ENCODE results near the gene ATP4A.
A peak's percentile ranks its signal among the peaks of the same experiment; 100 is the strongest.
"Not testable (repeated sequence)": the region's sequence is repeated elsewhere in the genome, so short reads cannot be mapped to it uniquely, and the experiment has no call there.

The ATP4A gene
- total RNA-seq = 0 reads per million in 4 donors

DNA sequence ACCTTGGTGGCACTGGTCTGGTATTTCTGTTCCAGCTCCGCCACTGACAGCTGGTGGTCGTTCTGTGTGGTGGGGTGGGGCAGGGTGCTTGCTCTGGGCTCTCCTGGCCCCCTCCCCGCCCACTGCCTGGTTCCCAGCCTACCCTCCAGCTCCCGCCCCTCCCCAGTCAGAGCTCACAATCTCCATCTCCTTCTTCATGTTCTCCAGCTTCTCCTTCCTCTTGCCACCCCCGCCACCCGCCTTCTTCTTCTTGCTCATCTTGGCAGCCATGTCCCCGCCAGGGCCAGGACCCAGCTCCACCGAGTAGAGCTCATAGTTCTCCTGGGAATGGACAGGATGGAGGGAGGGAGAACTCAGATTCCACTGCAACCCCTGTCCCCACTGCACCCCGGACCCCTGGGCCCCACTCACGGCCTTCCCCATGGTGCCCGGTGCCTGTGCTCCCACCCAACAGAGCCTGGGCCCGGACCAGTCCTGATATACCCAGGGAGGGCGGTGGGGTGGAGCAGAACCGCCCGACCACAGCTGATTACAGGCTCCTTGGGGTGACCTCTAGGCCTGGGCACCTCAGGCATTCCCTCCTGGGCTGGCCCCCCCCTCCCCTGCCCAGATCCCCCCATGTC is at the start of gene ATP4A:
Gene ATP4A, minus strand, starts transcription at position 452 of the 623 bp plus-strand sequence. Its CDS starts 29 bp downstream, at position 423.
- DNase-seq = no peak

DNA sequence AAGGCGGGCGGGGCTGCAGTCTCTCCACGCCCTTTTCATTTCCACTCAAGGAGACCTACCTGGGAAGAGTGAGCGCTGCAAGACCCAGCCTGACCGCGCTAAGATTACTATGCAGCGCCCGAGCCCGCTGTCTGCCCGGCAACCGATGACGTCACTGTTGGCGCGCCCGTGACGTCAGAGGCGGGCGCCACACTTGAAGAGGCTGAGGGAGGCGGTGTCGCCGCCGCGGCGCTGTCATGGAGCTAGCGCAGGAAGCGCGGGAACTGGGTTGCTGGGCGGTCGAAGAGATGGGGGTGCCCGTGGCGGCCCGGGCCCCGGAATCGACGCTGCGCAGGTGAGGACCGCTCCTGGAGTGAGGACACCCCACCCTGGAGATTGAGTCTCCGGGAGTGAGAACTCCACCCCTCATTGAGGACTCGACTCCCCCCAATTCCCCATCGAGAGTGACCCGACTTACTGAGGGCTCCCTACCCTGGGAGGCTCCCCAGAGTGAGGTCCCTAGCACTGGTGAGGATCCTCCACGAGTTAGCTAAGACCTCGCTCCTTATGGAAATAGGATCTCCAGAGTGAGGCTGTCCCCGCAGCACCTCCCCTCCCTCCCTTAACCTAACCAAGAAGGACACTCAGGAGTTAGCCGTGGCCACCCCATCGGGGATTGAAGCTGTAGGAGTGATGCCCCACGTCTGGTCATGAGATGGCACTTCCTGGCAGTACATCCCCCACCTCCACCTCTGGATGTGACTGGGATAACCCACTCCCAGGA is 49.3 kb upstream of the ATP4A start, which contains the start of gene HAUS5:
Gene HAUS5, plus strand, starts transcription at position 177 of the 763 bp plus-strand sequence. Its CDS starts 60 bp downstream, at position 237.
- peak; percentile 87 to 97 (median 91) for DNase-seq

DNA sequence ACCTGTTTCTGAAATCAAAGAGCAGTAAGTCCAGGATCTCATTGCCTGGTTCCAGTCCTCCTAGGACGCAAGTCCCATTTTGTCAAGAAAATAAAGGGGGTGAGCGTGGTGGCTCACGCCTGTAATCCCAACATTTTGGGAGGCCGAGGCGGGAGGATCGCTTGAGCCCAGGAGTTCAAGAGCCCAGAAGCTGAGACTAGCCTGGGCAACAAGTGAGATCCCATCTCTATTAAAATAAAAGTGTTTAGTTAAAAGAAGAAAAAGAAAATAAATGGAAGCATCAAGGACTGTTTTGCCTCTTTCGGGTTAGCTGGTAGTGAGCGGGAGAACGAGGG is 48.7 kb upstream of the ATP4A start:
- DNase-seq = no peak

DNA sequence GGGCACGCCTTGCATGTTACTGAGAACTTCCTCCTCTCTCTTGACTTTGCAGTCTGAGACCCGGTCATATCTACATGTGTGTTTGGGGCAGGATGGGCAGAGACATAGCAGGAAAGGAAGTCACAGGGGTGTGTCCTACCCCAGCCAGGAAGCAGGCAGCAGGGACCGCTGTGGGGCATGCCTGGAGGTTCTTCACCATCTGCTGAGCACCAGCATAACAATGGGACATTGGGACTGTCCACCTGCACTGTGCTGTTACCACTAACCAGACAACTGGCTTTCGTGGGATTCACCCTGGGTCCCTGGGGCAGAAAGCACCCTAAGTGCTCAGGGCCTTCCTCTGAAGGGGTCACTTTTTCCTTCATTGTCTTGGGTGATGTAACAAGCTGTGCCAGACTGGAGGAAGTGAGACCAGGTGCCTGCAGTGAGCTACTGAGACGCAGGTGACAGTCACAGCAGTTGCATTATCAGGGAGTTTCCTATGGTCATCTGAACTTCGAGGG is 46.4 kb upstream of the ATP4A start:
- peak in 1 of 5 donors; percentile 87 for DNase-seq

DNA sequence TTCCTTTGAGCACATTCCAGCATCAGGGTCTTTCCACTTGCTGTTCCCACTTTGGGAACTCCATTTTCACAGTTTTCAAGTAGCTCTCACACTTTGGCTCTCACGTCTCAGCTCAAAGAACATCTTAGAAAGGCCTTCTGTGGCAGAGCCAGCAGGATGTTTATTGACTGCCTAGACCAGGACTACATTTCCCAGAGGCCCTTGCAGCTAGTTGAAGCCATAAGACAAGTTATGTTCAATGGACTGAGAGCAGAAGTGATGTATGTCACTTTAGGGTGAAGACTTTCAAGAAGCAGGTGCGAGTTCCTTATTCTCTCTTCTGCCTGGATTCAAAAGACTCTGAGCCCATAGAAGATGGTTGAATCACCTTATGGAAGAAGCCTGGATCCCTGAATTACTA is 44.8 kb upstream of the ATP4A start:
- DNase-seq = peak in 1 of 5 donors; percentile 23

DNA sequence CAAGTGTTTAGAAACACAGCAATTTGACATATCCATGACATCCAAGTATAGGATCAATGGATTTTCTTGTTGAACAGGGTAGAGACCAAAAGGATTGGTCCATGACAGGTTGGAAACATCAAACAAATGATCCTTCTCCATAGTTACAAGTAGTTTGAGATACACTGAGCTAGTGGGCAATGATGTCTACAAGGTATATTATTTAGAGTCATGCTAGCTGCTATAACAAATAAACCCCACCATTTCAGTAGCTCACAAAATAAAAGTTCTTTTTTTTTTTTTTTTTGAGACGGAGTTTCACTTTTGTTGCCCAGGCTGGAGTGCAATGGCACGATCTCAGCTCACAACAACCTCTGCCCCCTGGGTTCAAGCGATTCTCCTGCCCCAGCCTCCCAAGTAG is 44.2 kb upstream of the ATP4A start:
- DNase-seq = no peak

DNA sequence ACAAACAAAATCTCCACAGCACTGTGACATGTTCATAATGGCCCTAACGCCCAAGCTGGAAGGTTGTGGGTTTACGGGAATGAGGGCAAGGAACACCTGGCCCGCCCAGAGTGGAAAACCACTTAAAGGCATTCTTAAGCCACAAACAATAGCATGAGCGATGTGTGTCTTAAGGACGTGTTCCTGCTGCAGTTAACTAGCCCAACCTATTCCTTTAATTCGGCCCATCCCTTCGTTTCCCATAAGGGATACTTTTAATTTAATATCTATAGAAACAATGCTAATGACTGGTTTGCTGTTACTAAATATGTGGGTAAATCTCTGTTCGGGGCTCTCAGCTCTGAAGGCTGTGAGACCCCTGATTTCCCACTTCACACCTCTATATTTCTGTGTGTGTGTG is 43.7 kb upstream of the ATP4A start:
- not testable (repeated sequence) for DNase-seq

DNA sequence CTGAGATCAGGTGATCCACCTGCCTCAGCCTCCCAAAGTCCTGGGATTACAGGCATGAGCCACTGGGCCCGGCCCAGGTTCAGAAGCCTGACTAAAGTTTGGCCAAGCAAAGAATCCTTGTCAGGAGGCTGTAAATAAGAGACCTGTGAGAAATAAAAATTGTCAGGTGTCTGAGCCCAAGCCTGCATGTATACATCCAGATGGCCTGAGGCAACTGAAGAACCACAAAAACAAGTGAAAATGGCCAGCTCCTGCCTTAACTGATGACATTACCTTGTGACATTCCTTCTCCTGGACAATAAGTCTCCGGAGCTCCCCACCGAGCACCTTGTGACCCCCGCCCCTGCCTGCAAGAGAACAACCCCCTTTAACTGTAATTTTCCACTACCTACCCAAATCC is 41.0 kb upstream of the ATP4A start:
- DNase-seq = not testable (repeated sequence)

DNA sequence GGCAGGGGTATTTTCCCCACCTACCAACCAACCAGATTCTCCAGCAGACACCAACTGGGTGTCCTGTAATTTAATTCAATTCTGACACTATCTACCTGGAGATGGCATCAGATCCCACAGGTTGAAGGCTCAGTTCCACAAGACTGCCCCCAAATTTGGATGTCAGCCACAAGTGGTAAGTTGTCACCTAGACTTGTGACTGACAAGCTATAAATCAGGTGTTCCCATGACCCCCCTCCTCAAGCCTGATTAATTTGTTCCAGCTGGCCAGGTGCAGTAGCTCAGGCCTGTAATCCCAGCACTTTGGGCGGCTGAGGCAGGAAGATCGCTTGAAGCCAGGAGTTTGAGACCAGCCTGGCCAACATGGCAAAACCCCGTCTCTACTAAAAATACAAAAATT is 38.5 kb upstream of the ATP4A start:
- DNase-seq = no peak

DNA sequence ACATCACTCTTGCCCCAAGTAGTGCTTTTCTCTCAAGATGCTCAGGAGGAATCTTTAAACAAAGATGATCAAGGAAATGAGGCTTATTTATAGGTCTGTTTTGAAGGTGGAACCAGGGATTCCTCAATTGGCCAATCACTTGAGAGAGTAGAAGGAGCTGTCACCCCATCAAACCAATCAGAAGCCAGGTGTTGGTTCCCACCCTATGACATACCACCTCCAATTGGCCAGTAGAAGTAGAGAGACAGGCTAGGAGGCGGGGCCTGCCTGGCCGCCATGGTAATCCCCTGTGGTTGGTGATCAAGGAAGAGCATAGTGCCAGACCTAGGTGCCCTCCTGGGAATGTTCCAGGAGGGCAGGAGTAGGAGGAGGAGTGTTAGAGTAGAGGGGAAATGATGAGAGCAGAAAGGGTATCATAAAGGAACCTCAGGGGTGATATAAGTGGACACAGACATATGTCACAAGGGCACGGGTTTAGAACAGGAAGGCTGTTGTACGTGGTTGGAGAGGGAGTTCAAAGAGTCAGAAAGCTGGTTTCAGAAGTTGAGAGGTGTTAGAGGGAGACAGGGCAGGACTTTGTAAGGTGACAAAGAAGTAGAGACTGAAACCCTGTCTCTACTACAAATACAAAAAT is 33.0 kb upstream of the ATP4A start:
- DNase-seq = peak in 1 of 5 donors; percentile 41

DNA sequence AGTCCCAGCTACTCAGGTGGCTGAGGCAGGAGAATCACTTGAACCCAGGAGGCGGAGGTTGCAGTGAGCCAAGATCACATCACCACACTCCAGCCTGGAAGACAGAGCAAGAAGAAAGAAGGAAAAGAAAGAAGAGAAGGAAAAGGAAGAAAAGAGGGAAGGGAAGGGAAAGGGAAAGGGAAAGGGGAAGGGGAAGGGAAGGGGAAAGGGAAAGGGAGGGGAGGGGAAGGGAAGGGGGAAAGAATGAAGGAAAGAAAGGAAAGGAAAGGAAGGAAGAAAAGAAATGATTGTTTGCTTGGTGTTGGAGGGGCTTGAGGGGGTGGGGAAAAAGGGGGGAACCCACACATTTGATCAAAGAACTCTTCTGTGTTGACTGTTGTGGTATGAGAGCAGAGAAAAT is 32.5 kb upstream of the ATP4A start:
- no peak for DNase-seq

DNA sequence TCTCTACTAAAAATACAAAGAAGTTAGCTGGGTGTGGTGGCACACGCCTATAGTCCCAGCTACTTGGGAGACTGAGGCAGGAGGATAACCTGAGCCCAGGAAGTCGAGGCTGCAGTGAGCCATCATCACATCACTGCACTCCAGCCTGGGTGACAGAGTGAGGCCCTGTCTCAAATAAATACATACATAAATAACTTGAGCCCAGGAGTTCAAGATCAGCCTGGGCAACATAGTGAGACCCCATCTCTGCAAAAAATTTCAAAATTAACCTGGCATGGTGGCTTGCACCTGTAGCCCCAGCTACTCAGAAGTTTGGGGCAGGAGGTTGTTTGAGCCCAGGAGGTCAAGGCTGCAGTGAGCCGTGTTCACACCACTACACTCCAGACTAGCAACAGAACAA is 31.6 kb upstream of the ATP4A start:
- DNase-seq = not testable (repeated sequence)

DNA sequence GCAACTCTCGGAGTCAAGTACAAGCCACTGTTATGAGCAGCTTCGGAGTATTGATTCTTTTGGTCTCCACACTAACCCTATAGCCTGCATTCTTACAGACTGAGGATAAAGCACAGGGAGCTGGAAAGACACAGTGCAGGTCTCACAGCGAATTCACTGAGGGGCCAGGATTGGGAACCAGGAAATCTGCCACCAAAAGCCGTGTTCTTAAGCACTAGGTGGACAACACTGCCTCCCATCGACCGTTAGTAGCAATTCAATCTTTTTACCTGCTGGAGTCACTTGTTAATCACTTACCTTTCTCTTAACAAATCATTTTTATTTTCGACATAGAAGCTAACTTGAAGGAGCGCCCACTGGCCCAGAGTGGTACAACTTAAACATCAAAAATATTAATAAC is 28.8 kb upstream of the ATP4A start:
- peak in 1 of 5 donors; percentile 24 for DNase-seq

DNA sequence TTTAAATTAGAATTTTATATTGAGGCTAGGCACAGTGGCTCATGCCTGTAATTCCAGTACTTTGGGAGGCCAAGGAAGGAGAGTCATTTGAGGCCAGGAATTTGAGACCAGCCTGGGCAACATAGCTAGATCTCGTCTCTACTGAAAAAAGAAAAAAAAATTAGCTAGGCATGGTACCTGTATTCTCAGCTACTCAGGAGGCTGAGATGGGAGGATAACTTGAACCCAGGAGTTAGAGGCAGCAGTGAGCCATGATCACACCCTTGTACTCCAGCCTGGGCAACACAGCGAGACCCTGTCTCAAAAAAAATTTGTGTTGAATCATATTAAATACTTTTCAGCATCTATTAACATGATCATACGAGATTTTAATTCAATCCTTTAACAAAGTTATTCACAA is 27.4 kb upstream of the ATP4A start:
- DNase-seq = no peak

DNA sequence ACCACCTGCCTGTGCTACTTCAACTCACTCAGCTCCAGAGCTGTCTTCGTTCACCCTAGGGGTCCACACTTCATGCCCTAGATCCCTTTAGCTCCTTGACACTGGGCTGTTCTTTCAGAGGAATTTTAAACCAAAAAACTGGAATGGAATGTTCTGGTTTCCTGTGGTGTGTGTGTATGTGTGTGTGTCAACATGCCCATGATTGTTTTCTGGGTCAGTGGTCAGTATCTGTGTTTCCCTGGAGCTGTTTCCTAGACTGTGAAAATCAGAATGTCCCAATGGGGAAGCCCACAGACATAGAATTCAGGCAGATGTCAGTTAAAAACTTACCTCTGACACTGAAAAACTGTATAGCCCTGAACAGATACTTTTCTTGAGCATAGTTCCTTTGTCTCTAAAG is 23.9 kb upstream of the ATP4A start:
- no peak for DNase-seq

DNA sequence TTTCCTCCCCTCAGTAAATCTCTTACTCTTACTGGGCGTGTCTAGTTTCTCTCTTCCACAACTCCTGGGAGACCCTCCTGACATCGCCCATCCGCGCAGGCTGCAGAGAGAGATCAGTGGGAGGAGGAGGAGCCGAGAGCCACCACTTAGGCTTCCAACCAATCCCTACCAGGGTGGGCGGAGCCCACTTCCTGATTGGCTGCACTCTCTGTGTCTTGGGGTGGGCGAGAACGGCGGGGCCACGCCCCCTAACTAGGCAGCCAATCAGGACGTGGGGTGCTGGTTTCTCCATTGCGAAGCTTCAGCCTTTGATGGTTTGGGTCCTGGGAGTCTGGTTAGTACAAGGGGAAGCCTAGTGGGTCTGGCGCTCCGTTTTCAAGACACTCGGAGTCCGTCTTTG is 22.4 kb upstream of the ATP4A start, which contains the start of gene PMIS2:
Gene PMIS2, plus strand, starts transcription at position 326 of the 400 bp plus-strand sequence. CDS start 87 bp downstream, outside the sequence.
- DNase-seq = no peak

DNA sequence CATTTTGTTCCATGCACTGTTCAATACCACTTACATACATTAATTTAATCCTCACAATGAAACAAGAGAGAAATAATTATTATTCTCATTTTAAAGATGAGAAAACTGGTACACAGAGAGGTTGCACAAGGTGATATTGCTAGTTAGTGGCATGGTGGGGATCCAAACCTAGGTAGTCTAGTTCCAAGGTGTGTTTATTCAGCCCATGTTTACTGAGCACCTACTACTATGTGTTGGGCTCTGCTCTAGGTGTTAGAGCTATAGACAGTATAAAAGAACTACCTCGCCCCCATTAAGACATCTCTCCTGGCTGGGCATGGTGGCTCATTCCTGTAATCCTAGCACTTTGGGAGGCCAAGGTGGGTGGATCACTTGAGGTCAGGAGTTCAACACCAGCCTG is 19.3 kb upstream of the ATP4A start:
- no peak for DNase-seq

DNA sequence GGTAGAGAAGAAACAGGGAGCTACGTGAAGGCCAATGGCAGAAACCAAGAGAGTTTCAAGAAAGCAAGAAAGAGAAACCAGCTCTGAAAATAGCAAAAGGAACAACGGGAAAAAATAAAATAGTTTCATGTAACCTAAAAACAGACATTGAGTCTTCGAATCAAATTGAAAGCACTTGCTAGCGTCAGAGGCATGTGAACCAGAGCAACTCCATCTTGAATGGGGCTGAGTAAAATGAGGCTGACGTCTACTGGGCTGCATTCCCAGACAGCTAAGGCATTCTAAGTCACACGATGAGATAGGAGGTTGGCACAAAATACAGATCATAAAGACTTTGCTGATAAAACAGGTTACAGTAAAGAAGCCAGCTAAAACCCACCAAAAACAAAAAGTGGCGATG is 15.2 kb upstream of the ATP4A start:
- DNase-seq = no peak

DNA sequence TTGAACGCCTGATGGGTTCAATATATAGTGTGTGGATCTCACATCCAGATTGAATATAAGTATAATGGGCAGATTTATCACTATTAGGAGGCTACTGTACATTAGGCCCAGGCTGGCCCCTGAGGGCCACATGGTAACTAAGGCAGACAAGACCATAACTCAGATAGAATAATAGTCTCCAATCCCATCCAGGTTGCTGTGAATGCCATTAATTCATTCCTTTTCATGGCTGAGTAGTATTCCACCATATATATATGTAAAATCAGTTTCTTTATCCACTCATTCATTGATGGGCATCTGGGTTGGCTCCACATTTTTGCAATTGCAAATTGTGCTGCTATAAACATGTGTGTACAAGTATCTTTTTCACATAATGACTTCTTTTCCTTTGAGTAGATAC is 14.5 kb upstream of the ATP4A start:
- no peak for DNase-seq

DNA sequence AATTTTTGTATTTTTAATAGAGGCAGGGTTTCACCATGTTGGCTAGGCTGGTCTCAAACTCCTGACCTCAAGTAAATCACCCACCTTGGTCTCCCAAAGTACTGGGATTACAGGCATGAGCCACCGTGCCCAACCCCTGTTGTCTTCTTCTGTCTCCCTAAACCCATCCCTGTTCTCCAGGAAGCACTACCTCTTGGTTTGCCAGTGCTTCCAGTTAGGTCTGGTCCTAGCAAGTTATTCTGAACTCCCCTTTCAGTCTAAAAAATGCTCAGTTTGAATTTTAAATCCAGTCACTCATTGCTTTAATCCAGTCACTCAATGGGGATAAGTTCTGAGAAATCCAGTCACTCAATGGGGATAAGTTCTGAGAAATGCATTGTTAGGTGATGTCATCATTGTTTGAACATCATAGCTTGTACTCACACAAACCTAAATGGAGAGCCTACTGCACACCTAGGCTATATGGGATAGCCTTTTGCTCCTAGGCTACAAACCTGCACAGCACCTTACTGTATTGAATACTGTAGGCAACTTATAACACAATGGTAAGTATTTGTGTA is 8.0 kb upstream of the ATP4A start:
- no peak for DNase-seq

DNA sequence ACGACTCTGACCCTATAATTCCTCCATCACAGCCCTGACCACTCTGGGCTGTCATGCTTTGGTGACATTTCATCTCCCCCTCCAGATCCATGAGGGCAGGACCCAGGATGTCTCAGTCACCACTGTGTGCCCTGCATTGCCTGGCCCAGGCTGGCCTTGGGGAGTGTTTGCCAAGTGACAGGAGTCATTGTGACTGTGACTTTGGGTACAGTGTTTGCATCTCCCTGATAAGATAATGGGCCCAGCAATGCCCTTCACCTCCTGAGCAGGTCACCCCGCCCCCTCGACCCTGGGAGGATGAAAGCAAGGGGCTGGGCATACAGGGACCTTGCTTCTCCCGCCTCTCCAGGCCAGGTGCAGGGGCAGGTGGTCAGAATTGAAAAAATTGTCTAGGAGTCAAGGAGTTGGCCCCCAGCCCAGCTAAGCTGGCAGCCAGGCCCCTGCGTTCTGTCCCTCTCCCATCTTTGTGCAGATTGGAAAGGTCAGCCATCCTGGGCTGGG is 5.9 kb upstream of the ATP4A start:
- DNase-seq = no peak

DNA sequence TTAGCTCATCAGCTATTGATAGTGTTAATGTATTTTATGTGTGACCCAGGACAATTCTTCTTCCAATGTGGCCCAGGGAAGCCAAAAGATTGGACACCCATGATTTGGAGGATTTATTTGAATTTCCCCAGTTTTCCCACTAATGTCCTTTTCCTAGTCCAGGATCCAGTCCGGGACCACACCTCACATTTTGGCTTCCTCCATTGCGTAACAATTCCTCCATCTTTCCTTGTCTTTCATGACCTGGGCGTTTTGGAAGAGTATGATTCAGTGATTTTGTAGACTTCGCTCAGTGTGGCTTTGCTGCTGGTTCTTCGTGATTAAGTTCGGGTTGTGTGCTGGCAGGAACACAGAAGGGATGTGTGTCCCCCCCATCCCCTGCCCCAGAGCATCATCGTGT is 3.3 kb upstream of the ATP4A start:
- no peak for DNase-seq

Measured in T-helper 1 cell (primary cell).